ENCODE data around the gene ASB18.

Gene ASB18

DNA sequence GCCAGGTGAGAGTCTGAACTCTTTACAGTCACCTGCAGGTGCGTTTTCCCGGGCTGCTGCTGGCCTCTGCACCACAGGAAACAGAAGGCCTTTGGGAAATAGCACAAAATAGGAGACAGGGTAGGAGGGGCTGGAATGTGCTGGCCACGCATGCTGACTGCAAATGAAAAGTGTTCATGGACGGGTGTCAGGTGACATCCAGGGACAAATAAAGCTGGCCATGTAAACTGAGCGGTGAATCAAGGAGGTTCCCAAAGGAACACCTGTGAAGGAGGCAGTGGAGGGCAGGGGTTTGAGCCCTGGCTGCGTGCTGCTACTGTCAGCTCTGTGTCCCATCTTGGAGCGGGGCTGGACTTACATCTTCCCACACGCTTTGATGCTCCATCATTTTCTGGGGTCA is 53.7 kb downstream of the ASB18 start:
- Histone ChIP-seq H3K27me3 (peaks cover 14% of the 10 kb centered on the region; the same call in 1 of the 2 replicates), H3K4me1 (peaks cover 7% of the 10 kb centered on the region), H3K36me3 (no peaks in the 10 kb centered on the region), H3K27ac (no peak overlapping the region), H3K9ac (no peak overlapping the region), H3K4me2 (no peak overlapping the region), H3K4me3 (no peak overlapping the region), H4K20me1 (no peaks in the 10 kb centered on the region), H3K9me3 (peaks cover 13% of the 10 kb centered on the region)
- no peak for TF ChIP-seq Cebpa-rat (IDR thresholded peaks at IDR 0.05)

DNA sequence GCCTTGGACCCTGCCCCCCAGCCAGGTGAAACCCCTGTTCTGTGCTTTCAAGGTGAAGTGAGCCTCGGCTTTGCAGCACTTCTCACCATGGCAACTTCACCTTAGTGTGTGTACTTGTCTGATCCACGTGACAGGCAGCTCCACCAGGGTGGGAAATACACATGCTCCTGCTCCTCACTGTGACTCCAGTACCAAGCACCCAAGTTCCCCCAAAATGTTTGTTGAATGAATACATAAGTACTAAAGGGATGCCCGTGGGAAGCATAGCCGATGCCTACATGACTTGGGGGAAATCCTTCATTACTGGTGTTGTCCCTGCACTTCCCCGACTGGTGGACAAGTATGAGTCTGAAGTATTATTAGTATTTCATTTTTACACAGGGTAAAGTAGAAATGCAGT is 54.2 kb downstream of the ASB18 start:
- H3K9me3 ChIP-seq: peaks cover 18% of the 10 kb centered on the region
- H3K27me3 ChIP-seq: peaks cover 14% of the 10 kb centered on the region; the same call in 1 of the 2 replicates
- no peak overlapping the region for H3K27ac ChIP-seq
- H3K4me3 ChIP-seq: no peak overlapping the region
- no peaks in the 10 kb centered on the region for H4K20me1 ChIP-seq
- H3K4me2 ChIP-seq: no peak overlapping the region
- H3K4me1 ChIP-seq: peaks cover 2% of the 10 kb centered on the region
- no peak overlapping the region for H3K9ac ChIP-seq
- no peaks in the 10 kb centered on the region for H3K36me3 ChIP-seq
- TF ChIP-seq Cebpa-rat (IDR thresholded peaks at IDR 0.05): no peak

DNA sequence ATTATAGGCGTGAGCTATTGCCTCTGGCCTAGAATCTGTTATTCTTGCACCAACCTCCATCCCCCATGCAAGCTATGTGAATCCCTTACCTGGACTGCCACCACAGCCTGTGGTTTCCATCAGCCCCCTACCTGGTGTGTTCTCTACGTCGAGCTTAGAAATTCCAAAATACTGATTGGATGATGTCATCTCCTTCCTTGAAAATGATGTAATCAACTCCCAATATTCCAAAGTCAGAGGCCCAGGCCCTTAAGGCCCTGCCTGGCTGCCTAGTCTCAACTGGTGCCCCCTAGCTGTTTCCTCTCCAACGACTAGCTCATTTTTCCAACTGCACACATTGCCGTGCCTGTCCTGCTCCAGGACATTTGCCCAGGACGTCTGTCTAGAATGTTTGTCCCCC is 54.7 kb downstream of the ASB18 start:
- Histone ChIP-seq H3K4me2 (no peak overlapping the region), H3K9me3 (peaks cover 23% of the 10 kb centered on the region), H3K9ac (no peak overlapping the region), H3K27ac (no peak overlapping the region), H3K27me3 (peaks cover 14% of the 10 kb centered on the region; the same call in 1 of the 2 replicates), H3K4me3 (no peak overlapping the region), H3K4me1 (no peaks in the 10 kb centered on the region; the same call in 1 of the 2 replicates), H3K36me3 (no peaks in the 10 kb centered on the region), H4K20me1 (no peaks in the 10 kb centered on the region)
- TF ChIP-seq Cebpa-rat (IDR thresholded peaks at IDR 0.05): no peak

DNA sequence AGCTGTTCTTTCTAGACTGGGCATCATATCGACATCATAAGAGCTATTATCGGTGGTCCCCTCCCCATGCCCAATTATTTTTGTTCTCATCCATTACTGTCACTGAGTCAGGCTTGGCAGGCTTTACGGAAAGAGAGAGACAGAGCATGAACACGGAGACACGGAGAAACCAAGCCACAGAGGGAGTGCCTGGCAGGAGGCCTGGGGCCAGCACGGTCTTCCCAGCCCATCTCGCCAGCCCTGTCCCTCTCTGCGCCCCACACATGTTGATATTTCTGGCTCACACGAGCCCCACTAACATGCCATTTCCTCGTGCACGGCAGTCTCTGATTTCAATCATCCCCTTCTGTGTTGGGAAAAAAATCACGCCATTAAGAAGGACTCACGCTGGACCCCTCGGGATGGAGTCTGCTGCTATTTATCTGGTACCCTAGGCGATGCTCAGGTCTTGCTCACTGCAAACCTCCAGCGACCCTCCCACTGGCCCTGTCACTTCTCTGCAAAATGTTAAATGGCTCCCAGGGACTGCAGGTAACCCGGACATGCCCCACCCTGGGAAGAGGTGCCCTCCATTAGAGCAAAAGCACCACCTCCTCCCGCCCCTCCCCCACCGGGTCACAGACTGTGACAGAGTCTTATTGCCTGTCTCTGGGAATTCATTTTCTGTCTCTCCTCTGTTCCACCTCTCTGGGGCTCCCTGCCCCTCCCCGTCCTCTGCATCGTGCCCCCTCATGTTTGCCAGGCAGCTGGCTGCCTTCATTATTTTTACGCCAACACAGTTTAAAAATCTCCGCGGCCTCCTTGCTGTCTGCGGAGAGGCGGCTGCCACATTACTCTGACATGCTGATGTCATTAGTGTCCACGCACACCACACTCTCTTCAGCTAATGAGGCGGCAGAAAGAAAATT is 55.9 kb downstream of the ASB18 start:
- Histone ChIP-seq H3K9me3 (peaks cover 29% of the 10 kb centered on the region), H4K20me1 (no peaks in the 10 kb centered on the region), H3K27ac (no peak overlapping the region), H3K4me1 (no peaks in the 10 kb centered on the region; the same call in 1 of the 2 replicates), H3K36me3 (no peaks in the 10 kb centered on the region), H3K9ac (no peak overlapping the region), H3K27me3 (peaks cover 14% of the 10 kb centered on the region; the same call in 1 of the 2 replicates), H3K4me3 (no peak overlapping the region), H3K4me2 (no peak overlapping the region)
- TF ChIP-seq Cebpa-rat (IDR thresholded peaks at IDR 0.05): no peak

DNA sequence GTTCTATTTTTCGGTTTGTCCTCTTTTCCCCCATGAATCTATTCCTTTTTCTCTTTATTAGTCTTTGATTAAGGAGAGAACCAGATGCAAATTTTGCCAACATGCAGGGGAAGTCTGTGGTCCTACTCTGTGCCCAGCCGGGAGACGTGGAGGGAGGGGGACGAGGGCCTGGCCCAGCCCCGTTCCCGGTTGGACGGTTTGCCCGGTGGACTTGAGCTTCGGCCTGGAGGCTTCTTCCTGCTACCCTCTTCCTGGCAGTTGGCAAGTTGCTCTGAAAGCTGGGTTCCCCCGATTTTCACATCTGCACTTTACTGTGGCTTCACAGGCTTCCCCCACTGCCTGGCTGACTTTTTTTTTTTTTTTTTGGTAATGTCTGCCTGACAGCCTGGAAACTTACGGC is 56.7 kb downstream of the ASB18 start:
- peaks cover 14% of the 10 kb centered on the region; the same call in 1 of the 2 replicates for H3K27me3 ChIP-seq
- no peak for TF ChIP-seq Cebpa-rat (IDR thresholded peaks at IDR 0.05)
- H3K4me2 ChIP-seq: no peak overlapping the region
- H3K4me3 ChIP-seq: no peak overlapping the region
- peaks cover 29% of the 10 kb centered on the region for H3K9me3 ChIP-seq
- no peaks in the 10 kb centered on the region for H3K36me3 ChIP-seq
- no peaks in the 10 kb centered on the region; the same call in 1 of the 2 replicates for H3K4me1 ChIP-seq
- no peak overlapping the region for H3K27ac ChIP-seq
- H3K9ac ChIP-seq: no peak overlapping the region
- H4K20me1 ChIP-seq: no peaks in the 10 kb centered on the region

DNA sequence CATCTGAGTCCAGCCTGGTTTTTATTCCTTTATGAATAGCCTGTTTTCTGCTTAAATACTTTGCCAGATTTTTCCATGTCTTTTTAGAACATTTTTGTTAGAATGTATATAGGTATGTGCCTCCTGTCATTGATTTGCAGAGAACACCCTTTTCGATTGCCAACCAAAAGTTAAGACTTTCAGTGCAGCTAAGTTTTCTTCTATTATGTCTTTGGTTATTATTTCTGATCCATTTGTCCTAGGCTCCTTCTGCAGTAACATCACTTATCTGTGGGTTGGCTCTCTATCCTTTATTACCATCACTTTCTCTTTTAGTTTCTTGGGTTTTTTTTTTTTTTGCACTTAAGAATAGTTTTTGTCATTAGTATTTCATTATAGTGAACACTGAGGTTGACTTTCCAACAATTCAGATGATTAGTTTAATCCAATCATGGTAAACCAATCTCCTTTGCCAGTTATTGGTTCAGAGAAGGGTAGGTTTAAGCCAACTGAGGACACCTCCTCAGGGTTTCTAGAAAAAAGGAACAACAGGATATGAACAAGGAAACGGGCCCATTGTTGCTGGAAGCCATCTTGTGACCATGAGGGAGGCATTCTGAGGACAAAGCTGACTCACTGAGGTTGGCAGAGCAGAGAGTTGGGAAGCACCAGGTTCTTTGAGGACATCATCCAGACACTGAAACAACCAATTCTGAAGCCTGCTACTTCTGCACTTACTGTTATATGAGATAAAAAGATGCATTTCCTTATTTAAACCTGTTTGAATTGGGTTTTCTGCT is 58.1 kb downstream of the ASB18 start:
- H3K27me3 ChIP-seq: peaks cover 2% of the 10 kb centered on the region; the same call in 1 of the 2 replicates
- no peak overlapping the region for H3K4me3 ChIP-seq
- H3K27ac ChIP-seq: no peak overlapping the region
- no peaks in the 10 kb centered on the region for H4K20me1 ChIP-seq
- no peaks in the 10 kb centered on the region for H3K4me1 ChIP-seq
- H3K4me2 ChIP-seq: no peak overlapping the region
- no peak overlapping the region for H3K9ac ChIP-seq
- H3K9me3 ChIP-seq: peaks cover 29% of the 10 kb centered on the region
- H3K36me3 ChIP-seq: no peaks in the 10 kb centered on the region
- TF ChIP-seq Cebpa-rat (IDR thresholded peaks at IDR 0.05): no peak

DNA sequence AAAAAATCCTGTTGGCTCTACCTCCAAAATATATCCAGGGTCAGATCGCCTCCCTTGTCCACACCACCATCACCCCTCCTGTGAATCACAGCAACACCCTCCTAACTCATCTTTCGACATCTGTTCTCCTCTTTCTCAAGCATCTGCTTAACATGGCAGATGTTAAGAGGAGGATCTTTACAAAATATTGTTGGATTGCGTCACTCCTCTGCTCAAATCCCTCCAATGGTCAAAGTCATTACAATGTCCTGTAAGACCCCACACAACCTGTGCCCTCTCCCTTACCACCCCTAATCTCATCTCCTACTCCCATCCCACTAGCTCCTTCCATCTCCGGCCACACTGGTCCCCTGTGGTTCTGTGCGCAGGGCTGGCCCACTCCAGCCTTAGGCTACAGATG is 59.3 kb downstream of the ASB18 start:
- no peak overlapping the region for H3K27ac ChIP-seq
- peaks cover 29% of the 10 kb centered on the region for H3K9me3 ChIP-seq
- no peaks in the 10 kb centered on the region for H4K20me1 ChIP-seq
- TF ChIP-seq Cebpa-rat (IDR thresholded peaks at IDR 0.05): no peak
- H3K36me3 ChIP-seq: no peaks in the 10 kb centered on the region
- H3K9ac ChIP-seq: no peak overlapping the region
- H3K4me2 ChIP-seq: no peak overlapping the region
- no peaks in the 10 kb centered on the region for H3K4me1 ChIP-seq
- H3K4me3 ChIP-seq: no peak overlapping the region
- no peaks in the 10 kb centered on the region for H3K27me3 ChIP-seq

DNA sequence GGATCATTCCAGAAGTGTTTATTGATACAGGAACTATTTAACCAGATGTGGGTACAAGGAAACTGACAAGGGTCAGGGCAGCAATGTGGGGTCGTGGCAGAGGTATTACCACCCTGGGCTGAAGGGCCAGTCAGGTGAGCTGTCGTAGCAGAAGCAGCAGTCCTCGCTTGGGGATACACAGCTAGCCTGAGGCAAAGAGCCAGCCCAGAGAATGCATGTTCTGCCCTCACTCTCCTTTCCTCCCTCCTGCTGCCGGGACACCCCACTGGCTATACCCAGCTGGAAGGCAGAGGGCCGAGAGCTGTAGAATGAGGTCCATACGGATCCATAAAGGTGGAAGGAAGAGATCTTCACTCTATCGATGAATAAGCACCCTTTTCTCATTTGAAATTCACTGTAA is 63.8 kb downstream of the ASB18 start:
- no peak overlapping the region for H3K27ac ChIP-seq
- H3K27me3 ChIP-seq: no peaks in the 10 kb centered on the region
- H3K36me3 ChIP-seq: no peaks in the 10 kb centered on the region
- H3K9ac ChIP-seq: no peak overlapping the region
- H3K4me1 ChIP-seq: peaks cover 18% of the 10 kb centered on the region
- TF ChIP-seq Cebpa-rat (IDR thresholded peaks at IDR 0.05): no peak
- no peak overlapping the region for H3K4me2 ChIP-seq
- no peak overlapping the region for H3K4me3 ChIP-seq
- no peaks in the 10 kb centered on the region for H4K20me1 ChIP-seq
- peaks cover 14% of the 10 kb centered on the region for H3K9me3 ChIP-seq

DNA sequence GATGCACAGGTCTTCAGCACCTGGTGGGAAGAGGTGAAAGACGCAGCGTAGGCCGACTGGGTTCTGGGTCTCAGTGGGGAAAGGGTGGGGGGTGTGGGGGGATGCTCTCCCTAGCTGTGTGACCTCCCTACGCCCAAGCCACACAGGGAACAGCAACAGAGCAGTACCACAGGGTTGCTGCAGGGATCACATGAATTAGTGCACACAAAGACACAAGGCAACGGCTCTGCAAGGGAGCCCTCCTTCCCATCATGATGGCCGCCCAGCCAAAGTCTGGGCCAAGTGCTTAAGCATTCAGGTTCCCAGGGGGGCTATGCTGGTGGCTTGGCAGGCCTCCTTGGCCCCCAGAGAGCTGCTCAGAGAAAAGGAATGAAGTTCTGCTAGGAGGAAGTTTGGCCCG is 67.8 kb downstream of the ASB18 start:
- no peak overlapping the region for H3K4me3 ChIP-seq
- H3K9me3 ChIP-seq: no peaks in the 10 kb centered on the region
- no peak for TF ChIP-seq Cebpa-rat (IDR thresholded peaks at IDR 0.05)
- no peaks in the 10 kb centered on the region for H3K36me3 ChIP-seq
- peak overlapping the region; percentile 55 for H3K4me2 ChIP-seq
- no peak overlapping the region for H3K27ac ChIP-seq
- no peaks in the 10 kb centered on the region for H3K27me3 ChIP-seq
- no peaks in the 10 kb centered on the region for H4K20me1 ChIP-seq
- H3K9ac ChIP-seq: no peak overlapping the region
- peaks cover 18% of the 10 kb centered on the region for H3K4me1 ChIP-seq

DNA sequence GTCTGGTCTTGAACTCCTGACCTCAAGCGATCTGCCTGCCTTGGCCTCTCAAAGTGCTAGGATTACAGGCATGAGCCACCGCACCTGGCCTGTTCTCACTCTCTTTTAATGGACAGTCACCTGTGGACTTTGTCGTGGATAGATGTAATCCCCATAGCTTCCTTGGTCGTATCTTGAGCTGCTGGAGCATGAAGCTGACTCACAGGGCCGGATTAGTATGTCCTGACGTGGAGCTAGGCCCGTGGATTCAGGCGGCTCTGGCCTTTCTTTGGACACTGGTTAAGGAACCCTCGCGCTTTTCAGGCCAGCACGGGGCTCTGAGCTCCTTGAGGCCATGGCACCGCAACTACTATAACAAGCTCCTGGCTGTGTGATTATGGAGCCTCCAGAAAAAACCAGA is 68.5 kb downstream of the ASB18 start:
- H3K9ac ChIP-seq: no peak overlapping the region
- no peak overlapping the region for H3K27ac ChIP-seq
- no peaks in the 10 kb centered on the region for H3K36me3 ChIP-seq
- peaks cover 18% of the 10 kb centered on the region for H3K4me1 ChIP-seq
- H3K4me3 ChIP-seq: no peak overlapping the region
- no peaks in the 10 kb centered on the region for H4K20me1 ChIP-seq
- no peak overlapping the region for H3K4me2 ChIP-seq
- TF ChIP-seq Cebpa-rat (IDR thresholded peaks at IDR 0.05): no peak
- H3K27me3 ChIP-seq: no peaks in the 10 kb centered on the region
- no peaks in the 10 kb centered on the region for H3K9me3 ChIP-seq

All from BLaER1 (cell line).